CD4-positive, alpha-beta T cell treated with Interleukin-15 for 1 hour (primary cell): ENCODE results near the gene LIPC.

Experiments used
- DNase-seq: peaks from one replicate; pipeline ENCODE4 v3.0.0-alpha.2; 2020

LIPC gene

DNA sequence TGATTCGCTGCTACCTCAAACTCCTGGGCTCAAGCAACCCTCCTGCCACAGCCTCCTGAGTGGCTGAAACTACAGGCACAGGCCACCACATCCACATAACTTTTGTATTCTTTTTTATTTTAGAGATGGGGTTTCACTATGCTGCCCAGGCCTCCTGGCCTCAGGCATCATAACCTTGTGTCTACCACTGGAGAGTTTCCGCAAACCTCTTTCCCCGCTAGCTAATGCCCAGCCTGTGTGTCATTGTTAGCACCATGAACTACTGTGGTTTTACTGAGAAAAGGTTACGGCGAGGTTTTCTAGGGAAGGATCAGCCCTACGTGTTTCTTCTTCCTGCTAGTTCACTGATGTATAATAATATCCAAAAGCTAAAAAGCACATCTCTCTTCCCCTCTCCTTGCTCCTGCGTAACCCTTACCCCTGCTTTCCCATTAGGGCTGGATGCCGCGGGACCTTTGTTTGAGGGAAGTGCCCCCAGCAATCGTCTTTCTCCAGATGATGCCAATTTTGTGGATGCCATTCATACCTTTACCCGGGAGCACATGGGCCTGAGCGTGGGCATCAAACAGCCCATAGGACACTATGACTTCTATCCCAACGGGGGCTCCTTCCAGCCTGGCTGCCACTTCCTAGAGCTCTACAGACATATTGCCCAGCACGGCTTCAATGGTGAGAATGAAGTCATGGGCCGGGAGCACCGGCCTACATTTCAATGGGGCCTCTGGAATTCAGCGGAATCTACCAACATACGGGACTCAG, 113.7 kb downstream of the LIPC start:
- DNase-seq: peak; percentile 55

DNA sequence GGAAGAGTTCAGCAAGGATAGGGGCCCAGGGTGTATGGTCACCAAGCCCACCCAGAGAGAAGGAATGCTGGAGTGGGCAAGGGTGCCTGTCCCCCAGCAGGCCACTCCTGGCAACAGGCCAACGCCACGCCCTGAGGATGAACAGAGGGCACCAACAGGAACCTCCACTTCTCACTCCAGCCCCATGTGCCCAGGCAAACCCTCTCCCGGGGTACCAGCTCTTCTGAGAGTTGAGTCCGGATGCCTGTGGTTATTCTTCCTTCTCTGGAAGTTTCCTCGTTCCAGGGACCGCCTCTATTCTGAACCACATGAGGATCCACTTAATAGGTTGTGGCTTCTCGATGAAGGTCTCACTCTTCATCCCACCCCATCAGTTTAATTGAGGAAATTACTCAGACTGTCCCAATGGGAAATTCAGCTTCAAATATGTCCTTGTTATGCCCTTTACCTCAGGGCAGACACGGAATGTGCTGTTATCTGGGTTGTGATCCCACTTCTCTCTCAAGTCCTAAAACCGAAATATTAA, 114.3 kb downstream of the LIPC start:
- DNase-seq: no peak

DNA sequence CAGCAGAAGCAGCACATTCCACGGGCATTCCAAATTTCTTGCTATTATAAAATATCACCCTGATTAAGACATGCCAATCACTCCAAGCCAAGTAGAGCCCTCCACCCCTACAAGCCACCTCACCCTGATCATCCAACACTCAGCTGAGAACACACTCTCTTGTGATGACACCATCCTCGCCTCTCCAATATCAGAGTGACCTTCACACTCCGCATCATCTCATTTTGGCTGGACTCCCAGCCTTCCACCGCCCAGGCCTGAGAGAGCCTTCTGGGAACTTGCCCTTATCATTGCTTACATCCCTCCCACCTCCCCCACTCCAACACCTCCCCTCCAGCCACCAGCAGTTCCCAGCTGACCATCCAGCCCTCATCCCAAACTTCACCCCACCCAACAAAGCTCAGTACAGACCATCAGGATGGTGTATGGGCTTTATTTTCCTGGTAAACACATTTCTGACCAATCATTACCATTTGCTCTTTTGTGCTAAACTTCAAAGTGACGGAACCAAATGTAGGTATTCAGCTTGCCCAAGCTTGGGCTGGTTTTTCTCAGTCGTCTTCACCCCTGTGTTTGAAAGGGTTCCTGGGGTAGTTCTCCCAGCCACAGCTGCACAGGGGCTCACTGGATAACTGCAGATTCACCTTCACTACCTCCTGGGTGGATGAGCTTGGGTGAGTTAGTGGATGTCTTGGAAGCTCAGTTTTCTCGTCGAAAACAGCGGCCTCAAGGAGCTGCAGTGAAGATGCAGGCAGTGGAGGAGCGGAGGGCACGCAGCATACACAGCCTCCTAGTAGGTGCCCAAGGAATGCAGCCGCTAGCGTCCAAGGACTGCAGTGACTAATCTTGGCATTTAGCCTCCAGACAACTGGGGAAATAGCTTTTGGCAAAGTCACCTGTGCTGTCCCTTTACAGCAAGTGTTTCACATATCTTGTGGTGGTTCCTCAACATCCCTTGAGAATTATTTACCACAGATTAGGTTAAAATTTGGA, 115.1 kb downstream of the LIPC start:
- no peak for DNase-seq

DNA sequence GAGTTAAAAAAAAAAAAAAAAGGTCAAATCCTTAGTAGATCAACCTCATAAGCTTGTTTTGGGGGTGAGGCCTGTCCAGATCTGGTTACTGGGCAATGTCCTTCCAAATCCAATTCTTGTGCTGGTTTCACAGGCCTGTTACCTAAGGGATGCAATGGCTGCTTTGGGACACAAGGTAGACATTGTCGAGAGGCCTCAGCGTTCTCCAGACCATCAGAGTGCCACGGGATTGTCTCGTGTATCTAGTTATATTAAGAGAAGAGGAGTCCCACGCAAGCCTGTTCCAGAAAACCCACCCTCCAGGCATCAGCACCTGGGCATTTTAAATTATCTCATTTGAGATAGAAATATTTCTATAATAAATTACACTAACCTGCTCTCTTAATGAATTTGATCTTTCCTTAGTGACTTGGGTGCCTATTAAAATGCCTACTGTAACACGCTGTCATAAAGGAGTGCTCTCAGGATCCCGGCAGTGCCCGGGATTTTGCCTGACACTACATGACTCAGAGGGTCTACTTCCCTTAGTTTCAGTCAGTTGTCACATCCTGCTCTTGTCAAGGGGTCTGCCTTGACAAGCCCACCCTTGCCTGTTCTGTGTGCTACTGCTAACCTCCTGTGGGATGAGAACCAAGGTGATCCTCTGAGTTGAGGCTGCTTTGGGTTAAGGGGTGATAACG, 116.0 kb downstream of the LIPC start:
- DNase-seq: no peak

- no peak for DNase-seq
Measured at GRCh38 chr15:58548308-58549012, 116.7 kb downstream of the LIPC start.

DNA sequence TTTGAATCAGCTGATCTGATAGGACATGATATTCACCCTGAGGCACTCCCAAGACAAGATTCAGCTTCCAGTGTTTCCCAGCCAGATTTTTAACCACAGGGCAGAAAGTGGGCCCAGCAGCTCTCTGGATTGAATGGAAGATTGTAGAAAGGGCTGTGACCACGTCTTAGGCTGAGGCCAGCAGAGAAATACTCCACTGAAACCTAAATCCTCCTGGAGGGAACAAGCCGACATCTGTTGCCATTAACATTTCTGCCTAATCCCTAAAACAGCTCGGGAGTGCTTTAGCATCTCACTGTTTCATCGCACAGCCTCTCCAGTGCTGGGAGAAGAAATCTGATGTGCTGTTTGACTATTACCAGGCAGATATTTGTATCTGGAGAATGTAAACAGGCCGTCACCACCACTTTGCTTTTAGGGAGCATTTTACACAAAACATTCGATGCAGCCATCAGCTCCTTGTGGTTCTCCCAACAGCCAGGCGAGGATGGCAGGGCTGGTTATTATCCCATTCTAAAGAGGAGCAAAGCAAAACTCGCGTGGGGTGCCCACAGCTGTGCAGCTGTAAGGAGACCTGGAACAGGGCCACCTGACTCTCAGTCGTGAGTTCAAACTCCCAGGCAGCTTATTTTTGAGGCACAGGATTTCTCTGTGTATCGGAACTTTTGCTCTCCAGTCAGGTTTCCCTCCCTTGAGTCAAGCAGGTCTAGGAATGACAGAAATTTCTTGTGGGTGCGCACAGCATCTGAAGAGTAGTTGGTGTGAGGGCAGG, 117.4 kb downstream of the LIPC start:
- DNase-seq: no peak

GRCh38 chr15:58549785-58550074, 117.9 kb downstream of the LIPC start:
- DNase-seq: no peak

GRCh38 chr15:58551084-58551763, 119.4 kb downstream of the LIPC start:
- DNase-seq: no peak

GRCh38 chr15:58551764-58552504, 120.1 kb downstream of the LIPC start:
- no peak for DNase-seq

GRCh38 chr15:58552505-58553364, 120.9 kb downstream of the LIPC start:
- DNase-seq: no peak

GRCh38 chr15:58553365-58553918, 121.7 kb downstream of the LIPC start:
- DNase-seq: no peak

- DNase-seq: no peak
Measured at GRCh38 chr15:58554758-58555157, 123.0 kb downstream of the LIPC start.

DNA sequence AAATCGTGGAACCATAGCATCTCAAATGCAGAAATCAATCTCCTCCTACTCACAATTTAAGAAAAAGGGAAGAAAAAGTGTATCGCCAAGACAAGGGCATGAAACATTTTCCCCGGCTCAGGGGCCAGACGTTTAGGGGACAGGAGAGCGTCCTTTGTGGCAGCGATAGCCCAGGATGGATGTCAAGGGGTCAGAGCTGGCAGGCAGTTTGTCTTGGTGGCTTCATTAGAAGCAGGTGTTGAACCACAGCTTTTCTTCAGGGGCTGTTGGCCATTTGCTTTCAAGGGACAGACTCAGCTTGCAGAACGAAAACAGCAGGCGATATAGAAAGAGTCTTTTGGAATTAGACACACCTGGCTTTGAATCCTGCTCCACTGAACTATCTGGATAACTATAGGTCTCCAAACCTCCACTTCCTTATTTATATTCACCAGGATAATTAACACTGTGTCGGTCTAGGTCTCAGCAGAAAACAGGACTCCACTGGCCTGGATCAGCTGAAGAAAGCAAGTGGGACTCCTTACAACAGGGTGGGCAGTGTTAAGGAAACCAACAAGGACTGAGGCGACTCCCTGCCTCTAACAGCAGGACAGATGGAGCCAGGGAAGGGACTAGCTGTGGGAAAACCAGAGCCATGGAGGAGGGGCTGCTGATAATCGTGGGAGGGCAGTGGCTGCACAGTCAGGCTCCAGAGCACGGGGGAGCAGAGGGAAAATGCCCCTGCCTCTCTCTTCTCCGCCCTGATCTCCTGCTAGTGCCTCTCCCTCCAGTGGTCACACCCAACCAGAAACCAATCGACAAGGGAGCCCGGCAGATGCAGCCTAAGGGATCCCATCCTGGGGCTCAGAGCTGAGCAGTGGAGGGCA, 123.6 kb downstream of the LIPC start:
- DNase-seq: no peak

DNA sequence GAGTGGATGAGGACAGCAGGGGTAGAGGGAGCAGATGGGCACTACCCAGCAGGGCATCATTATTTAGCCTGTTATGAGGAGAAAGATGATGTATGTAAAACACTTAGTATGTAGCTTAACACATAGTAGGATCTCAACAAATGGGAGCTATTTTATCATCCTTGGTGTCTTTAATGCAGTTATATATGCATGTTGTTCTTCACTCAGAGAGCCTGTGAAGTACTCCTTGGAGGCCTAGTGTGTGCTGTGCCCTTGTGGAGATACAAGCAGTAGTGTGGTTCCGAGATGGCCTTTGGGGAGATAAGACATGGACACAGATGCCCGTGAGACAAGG, 124.2 kb downstream of the LIPC start:
- DNase-seq: no peak

GRCh38 chr15:58556541-58556940, 124.8 kb downstream of the LIPC start:
- DNase-seq: no peak

DNA sequence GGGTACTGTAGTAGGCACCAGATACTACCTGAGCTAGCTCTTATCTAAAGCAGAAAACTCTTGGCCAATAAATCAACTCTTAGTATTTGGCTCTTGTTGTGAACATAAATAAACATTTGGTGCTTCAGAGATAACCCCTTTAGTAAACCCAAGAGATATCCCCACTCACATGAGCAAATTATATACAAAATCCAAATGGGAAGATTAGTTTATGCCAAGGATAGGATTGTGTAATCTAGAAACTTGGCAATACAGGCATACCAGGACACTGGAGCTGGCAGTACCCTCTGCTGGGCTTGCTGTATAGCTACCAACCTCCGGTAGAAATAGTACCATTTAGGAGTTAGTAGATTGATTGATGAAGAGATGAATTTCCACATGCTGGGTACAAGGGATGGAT, 127.0 kb downstream of the LIPC start:
- DNase-seq: no peak

DNA sequence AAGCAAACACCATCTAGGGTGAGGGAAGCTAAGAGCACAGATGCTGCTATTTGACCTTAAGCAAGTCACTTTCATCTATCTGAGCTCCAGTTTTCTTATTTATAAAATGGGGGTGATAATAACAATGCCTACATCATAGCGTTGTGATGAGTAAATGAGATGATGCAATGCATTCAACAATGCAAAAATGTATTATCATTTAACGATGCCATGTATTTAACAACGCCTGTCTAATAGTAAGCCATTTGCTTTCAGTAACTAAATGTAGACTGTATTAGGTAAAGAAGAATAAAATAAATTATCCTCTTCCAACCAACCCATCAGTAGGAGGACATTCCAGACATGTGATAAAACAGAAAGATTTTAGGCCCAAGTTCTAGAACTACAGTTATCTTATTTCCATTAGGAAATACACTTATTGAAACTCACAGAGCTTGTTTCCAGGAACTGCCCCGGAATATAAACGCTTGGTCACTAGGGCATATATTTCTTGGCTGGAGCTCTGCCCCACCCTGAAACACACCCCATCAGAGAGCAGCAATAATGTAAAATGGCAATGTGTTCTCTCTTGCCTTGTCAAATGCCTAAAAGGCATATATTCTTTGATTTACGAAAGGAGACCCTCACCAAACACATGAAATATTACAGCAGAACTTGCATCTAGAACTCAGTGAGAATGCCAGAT, 128.3 kb downstream of the LIPC start:
- DNase-seq: no peak

DNA sequence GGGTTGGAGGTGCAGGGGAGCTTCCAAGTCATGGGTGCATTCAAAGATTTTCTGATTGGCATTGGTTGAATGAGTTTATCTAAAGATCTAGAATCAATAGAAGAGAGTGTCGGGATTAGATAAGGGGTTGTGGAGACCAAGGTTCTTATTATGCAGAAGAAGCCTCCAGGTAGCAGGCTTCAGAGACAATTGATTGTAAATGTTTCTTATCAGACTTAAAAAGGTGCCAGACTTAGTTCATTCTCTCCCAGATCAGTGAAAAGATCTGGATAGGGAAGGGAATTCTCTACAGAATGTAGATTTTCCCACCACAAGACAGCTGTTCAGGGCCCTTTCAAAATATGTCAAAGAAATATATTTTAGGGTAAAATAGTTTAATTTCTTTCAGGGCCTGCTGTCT, 129.5 kb downstream of the LIPC start:
- no peak for DNase-seq
